ENCODE results near the gene HOXB5.

Gene HOXB5

GRCh38 chr17:48594538-48595277 lies 1.1 kb upstream of the HOXB5 start:
- TF ChIP-seq CTCF (IDR thresholded peaks at IDR 0.05) = no peak

GRCh38 chr17:48593840-48594537 lies 410 bp upstream of the HOXB5 start:
- peak; percentile 96 for TF ChIP-seq CTCF (IDR thresholded peaks at IDR 0.05)

GRCh38 chr17:48592577-48592976 lies 1.0 kb downstream of the HOXB5 start:
- TF ChIP-seq CTCF (IDR thresholded peaks at IDR 0.05) = no peak

- no peak for TF ChIP-seq CTCF (IDR thresholded peaks at IDR 0.05)
These were observed 1.5 kb downstream of the HOXB5 start for GRCh38 chr17:48592057-48592514.

- no peak for TF ChIP-seq CTCF (IDR thresholded peaks at IDR 0.05)
These were observed 2.1 kb downstream of the HOXB5 start for GRCh38 chr17:48591255-48592056.

GRCh38 chr17:48590607-48591161 lies 2.9 kb downstream of the HOXB5 start:
- TF ChIP-seq CTCF (IDR thresholded peaks at IDR 0.05) = no peak

Data from LNCAP (cell line).